ENCODE results near the gene CD44. TPM values are rescaled to one million over a fixed set of nuclear protein-coding genes. Genes with fewer than 3 reads are reported as not detected.
A peak's percentile ranks its signal among the peaks of the same experiment; 100 is the strongest.
"Not testable (repeated sequence)": the region's sequence is repeated elsewhere in the genome, so short reads cannot be mapped to it uniquely, and the experiment has no call there.

Gene CD44
- polyA plus RNA-seq, 3 donors, result 8.7 to 9.7 (median 9.6) TPM

DNA sequence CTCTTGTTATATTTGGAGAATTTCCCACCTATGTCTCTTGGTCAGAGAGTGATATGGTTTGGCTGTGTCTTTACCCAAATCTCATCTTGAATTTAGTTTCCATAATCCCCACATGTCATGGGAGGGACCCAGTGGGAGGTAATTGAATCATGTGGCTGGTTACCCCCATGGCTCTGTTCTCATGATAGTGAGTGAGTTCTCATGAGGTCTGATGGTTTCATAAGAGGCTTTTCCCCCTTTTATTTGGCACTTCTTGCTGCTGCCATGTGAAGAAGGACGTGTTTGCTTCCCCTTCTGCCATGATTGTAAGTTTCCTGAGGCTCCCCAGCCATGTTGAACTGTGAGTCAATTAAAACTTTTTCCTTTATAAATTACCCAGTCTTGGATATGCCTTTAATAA, 30.6 kb upstream of the CD44 start:
- not testable (repeated sequence) for DNase-seq (ENCODE audit: extremely low read depth in 1 of 11, low read depth in 9 of 11, low spot score in 4 of 11)

GRCh38 chr11:35109041-35109440, 29.9 kb upstream of the CD44 start:
- no peak for DNase-seq (ENCODE audit: extremely low read depth in 1 of 11, low read depth in 9 of 11, low spot score in 4 of 11)

GRCh38 chr11:35109827-35110226, 29.1 kb upstream of the CD44 start:
- no peak for DNase-seq (ENCODE audit: extremely low read depth in 1 of 11, low read depth in 9 of 11, low spot score in 4 of 11)

- no peak for DNase-seq (ENCODE audit: extremely low read depth in 1 of 11, low read depth in 9 of 11, low spot score in 4 of 11)
These were observed 27.6 kb upstream of the CD44 start for GRCh38 chr11:35111161-35112055.

- DNase-seq (ENCODE audit: extremely low read depth in 1 of 11, low read depth in 9 of 11, low spot score in 4 of 11), result no peak
These were observed 26.7 kb upstream of the CD44 start for GRCh38 chr11:35112056-35112845.

DNA sequence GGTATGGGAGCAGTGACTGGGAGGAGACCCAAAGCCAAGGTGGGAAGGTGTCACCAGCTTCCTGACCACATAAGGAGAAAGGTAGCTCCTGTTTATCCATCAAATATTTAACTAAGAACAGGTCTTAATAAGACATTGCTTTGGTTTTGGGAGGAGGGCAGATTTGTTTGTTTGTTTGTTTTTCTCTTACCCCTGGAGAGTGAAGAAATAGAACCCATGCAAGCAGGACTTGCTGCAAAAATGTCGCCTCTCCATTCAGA, 26.2 kb upstream of the CD44 start:
- DNase-seq (ENCODE audit: extremely low read depth in 1 of 11, low read depth in 9 of 11, low spot score in 4 of 11), result no peak

DNA sequence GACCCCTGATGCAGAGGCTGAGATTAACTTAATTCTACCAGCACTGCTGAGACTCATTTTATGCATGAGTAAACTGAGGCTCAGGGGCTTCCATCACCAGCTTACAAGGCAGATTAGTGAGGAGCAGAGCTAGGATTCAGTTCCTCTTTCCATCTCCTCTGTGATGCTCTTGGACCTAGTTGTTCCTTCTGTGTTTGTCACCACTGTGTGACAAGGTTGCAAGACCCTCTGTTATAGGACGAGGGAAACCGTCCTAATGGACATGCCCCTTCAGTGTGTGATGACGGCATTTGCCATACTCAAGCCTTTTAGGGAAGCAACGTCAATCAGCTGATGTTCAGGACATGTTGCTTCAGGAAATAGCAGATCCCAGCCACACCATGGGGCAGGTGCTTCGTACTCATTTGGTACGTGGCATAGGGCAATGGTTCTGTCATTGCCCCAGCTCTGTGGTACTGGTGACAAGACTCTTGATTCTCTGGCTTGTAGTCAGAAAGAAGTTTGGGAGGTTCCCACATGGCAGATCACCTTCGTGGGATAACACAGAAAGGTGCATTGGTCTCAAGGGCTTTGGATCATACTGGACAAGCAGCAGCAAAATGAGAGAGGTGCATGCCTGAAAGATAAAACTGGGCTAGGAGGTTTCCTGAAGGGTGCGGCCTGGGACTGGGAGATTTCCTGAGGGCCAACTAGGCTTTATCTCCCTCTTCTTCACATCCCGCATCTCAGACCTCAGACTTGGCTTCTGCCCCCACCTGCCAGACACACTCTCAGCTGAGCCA, 23.9 kb upstream of the CD44 start:
- no peak for DNase-seq (ENCODE audit: extremely low read depth in 1 of 11, low read depth in 9 of 11, low spot score in 4 of 11)

- DNase-seq (ENCODE audit: extremely low read depth in 1 of 11, low read depth in 9 of 11, low spot score in 4 of 11), result no peak
These were observed 23.3 kb upstream of the CD44 start for GRCh38 chr11:35115688-35116030.

- DNase-seq (ENCODE audit: extremely low read depth in 1 of 11, low read depth in 9 of 11, low spot score in 4 of 11), result no peak
These were observed 22.7 kb upstream of the CD44 start for GRCh38 chr11:35116245-35116644.

DNA sequence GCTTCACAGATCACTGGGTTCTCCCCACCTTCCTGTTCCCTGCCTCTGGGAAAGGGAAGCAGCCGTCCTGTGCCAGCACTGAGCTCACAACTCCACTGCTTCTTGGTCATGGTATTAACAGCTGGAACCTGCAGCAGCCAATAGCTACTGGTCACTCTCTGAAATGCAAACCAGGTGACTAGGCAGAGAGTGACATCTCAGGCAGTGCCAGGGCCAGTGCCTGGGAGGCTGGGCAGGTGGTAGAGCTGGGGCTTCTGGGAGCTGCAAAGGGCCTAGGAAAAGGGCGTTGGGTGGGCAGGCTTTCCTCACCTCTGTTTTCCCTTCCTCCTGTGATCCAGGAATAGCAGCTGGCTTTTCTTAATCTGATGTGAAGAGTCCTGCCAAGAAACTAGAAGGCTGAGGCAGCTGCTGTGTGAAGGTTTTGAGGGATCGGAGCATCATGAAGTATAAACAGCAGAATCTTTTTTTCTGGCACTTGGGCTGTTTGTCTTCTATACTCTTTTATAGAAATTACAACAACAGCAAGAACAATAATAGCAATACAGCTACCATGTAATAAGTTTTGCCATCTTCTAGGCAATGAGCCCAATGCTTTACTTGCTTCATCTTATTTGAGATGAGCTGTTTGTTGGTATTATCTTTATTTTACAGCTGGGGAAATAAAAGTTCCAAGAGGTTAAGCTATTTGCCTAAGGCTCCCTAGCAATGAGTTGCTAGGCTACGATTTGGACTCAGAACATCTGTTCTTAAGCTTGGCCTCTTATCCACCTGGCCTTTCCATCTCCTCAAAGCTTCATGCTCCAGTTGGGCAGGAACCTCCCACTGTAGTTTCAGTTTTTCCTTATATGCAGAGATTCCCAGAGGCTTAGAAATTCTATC, 22.0 kb upstream of the CD44 start:
- DNase-seq (ENCODE audit: extremely low read depth in 1 of 11, low read depth in 9 of 11, low spot score in 4 of 11), result peak in 2 of 11 donors; percentile 28 to 41

DNA sequence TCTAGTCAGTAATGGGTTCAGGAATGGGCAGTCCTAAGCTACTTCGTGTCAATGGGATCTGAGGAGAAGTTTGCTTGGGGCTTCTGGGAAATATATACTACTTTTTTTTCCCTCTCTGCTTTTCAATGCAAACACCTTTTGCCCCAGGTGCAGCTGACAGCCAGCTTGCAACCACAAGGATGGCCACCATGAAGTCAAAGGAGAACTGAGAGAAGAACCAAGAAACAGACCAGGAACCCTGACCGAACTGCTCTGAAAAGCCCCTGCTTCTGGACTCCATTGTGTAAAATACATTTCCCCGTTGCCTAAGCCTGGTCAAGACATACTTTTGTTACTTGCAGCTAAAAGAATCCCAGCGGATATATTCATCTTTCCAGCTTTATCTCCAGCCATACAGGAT, 20.1 kb upstream of the CD44 start:
- no peak for DNase-seq (ENCODE audit: extremely low read depth in 1 of 11, low read depth in 9 of 11, low spot score in 4 of 11)

GRCh38 chr11:35121326-35121865, 17.6 kb upstream of the CD44 start:
- no peak for DNase-seq (ENCODE audit: extremely low read depth in 1 of 11, low read depth in 9 of 11, low spot score in 4 of 11)

DNA sequence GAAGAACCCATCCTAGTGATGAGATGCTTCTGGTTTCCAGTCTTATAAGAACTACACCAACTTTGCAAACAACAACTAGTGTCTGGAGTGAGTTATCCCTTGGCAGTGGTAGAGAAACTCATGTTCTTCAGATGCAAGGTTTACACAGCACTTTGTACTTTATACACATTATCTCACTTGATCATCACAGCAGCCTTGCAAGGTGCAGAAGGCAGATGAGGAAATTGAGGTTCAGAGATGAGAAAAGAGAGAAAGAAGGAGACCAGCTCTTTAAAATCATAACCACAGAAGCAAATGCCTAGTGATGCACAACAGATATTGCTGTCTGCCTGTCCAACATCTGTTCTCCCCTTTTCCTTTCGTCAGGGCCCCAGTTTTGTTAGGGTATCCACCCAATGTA, 16.7 kb upstream of the CD44 start:
- DNase-seq (ENCODE audit: extremely low read depth in 1 of 11, low read depth in 9 of 11, low spot score in 4 of 11), result no peak

- no peak for DNase-seq (ENCODE audit: extremely low read depth in 1 of 11, low read depth in 9 of 11, low spot score in 4 of 11)
These were observed 12.7 kb upstream of the CD44 start for GRCh38 chr11:35126000-35126878.

DNA sequence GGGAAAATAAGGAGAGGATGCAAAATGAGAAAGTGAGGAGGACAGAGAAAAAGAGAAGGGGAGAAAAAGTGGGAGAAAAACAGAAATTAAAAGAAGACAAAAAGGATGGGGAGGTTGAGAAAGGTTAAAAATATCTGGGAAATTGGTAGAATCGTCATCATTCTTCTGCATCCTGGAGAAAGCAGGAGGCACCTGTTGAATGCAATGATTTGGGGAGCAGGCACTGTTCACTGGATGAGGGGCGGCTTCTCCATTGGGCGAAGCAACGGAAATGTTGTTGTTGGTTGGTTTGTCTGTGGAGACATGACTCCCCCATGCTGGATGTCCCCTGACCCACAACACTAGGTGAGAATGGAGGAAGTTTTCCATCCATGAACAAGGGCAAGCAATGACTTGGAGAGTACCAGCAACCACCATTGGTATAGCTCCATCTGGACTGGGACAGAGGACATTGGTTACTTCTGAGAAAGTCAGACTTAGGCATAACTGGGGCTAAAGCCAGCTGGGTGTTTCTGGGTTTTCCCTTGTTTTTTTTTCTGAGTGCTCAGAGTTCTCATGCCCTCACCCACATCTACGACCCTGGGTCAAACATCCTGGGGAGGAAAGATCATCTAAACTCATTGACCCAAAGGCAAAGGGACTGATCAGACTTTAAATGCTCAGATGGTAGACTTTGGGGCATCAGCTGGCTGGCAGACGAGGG, 11.9 kb upstream of the CD44 start:
- no peak for DNase-seq (ENCODE audit: extremely low read depth in 1 of 11, low read depth in 9 of 11, low spot score in 4 of 11)

GRCh38 chr11:35127619-35128018, 11.4 kb upstream of the CD44 start:
- no peak for DNase-seq (ENCODE audit: extremely low read depth in 1 of 11, low read depth in 9 of 11, low spot score in 4 of 11)

DNA sequence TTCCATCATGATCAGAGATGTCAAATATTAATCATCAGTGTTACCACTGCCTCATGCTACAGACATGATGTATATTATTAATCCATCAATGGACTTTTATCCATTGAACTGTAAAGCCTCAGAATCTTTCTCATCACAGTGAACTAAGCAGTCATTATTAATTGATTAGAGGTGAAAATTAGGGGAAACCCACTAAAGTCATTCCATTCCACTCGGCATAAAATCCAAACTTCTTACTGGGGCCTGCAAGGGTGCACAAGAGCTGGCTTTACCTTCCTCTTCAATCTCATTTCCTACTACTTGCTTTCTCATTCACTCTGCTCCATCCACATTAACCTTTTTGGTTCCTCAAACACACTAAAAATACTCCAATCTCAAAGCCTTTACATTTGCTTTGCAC, 7.9 kb upstream of the CD44 start:
- DNase-seq (ENCODE audit: extremely low read depth in 1 of 11, low read depth in 9 of 11, low spot score in 4 of 11), result no peak

Measured in renal cortex interstitium (tissue), 11 donors.